Measurements from ENCODE around the gene STPG4.
A peak's percentile ranks its signal among the peaks of the same experiment; 100 is the strongest.
"Not testable (repeated sequence)": the region's sequence is repeated elsewhere in the genome, so short reads cannot be mapped to it uniquely, and the experiment has no call there.

Gene STPG4, protein sequence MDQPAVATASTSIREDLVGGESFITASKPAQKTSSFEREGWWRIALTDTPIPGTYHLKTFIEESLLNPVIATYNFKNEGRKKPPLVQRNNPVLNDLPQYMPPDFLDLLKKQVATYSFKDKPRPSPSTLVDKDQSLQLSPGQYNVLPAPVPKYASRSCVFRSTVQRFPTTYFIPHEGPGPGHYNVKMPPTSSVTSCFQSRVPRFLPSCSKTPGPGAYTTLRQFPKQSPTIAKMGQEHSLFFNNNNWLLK

DNA sequence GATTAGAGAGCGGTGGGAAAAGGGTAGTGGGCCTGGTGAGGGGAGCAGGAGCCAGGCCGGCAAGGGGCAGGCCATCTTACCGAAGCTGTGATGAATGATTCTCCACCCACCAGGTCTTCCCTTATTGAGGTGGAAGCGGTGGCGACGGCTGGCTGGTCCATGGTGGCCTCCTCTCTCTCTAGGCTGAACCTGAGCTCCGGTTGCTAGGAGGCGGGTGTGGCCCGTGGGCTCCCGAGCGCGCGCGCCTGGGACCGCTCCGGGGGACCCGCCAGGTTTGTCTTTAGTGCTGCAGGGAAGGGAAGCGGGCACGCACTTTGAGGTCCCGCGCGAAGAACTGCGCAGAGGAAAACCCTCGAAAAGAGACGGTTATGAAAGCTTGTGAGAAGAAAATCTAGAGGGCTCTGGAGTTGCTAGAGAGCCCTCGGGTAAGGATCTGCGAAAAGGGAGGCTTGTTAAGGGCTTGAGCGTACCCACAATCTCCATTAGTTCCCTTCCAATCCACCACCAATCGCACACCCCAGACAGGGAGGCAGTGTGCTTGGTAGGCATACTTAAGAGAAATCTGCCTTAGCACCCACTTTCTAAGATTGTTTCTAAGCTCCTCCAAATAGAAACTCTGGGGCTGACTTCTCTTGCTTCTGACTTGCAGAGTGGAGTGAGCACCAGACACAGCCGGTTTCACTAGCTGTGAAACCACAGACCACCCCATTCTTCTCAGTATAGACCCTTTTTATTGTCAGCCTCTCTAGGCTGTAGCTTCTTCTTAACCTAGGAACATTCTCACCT, at the start of gene STPG4:
Gene STPG4, minus strand, starts transcription at position 218 of the 786 bp plus-strand sequence. Its CDS starts 57 bp downstream, at position 161.
- no peak for DNase-seq (ENCODE audit: low read depth in 1 of 2, low spot score in 1 of 2)

DNA sequence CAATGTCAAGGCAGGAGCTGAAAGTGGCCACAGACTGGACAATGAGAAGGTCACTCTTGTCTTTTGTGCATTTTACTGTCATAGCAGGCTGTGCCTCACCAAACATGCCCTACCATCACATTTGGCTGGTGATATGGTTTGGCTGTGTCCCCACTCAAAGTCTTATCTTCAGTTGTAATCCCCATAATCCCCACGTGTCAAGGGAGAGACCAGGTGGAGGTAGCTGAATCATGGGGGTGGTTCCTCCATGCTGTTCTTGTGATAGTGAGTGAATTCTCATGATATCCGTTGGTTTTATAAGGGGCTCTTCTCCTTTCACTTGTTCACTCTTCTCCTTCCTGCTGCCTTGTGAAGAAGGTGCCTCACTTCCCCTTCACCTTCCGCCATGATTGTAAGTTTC, 49.6 kb upstream of the STPG4 start:
- no peak for DNase-seq (ENCODE audit: low read depth in 1 of 2, low spot score in 1 of 2)

DNA sequence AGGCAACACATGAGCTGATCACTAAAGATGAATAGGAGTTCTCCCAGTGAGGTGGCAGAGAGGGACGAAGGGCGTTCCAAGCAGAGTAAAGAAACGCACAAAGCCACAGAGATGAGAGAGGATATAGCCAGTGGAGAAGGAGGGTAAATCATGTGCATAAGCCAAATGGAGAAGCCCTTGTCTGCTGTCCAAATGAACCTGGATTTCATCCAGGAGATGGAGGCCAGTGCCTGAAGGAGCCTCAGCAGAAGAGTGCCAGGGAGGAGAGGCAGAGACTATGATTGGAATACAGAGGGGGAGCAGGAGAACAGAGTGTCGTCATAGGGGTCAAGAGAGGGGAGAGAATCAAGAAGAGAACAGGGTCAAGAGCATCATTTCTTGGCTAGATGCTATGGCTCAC, 48.9 kb upstream of the STPG4 start:
- DNase-seq (ENCODE audit: low read depth in 1 of 2, low spot score in 1 of 2): no peak

DNA sequence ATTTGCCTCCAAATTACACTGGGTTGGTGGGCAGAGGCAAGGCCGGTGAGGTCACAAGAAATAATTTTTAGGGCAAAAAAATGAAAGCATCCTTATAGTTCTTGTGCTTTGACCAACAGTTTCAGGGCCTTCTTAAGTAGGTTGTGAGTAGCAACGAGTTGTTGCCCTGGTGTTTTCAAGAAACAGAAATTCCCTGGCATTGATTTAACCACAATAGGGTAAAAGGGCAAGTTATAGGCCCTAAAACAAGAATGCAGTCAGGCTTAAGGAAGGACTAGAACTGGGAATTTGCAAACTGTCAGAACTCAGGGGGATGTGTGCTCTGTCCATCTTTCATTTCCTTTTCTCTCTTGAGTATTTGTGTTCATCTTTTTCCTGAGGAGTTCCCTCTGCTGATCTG, 46.1 kb upstream of the STPG4 start:
- DNase-seq (ENCODE audit: low read depth in 1 of 2, low spot score in 1 of 2): no peak

DNA sequence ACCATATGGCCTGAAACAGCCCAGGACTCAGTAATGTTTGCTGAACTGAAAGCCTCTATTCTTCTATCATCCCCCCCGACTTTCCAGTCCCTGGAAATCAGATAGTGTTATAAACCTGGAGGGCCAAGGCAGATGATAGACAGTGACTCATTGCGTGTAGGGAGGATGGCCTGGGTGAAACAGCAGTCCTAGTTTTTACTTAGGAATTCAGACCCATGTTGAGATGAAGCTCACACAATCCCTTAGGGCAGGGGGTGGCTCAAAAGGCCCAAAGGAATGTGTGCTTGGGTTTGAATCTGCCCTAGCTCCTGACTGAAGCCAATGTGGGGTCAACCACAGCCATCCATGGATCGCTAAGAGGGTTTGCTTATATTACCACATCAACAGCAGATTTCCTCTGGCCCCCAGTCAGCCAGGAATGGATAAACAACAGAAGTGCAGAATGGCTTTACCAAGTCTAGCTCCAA, 43.9 kb upstream of the STPG4 start:
- DNase-seq (ENCODE audit: low read depth in 1 of 2, low spot score in 1 of 2): no peak

DNA sequence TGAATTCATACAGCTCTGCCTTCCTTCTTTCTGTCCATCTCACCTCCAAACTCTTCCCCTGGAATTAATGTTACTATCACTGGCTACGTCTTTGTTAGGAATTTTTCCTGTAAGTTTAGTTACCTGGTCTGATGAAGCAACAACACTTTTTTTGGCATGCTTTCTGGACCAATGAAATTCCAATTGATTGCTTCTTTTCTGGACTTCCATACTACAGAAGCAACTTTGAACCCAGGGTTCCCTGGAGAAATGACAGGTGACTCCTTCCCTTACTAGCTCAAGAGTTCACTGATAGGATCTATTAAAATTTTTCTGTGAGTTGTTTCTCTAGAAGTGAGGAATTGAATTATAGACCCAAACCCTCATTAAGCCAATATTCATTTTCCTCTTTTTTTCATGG, 41.4 kb upstream of the STPG4 start:
- DNase-seq (ENCODE audit: low read depth in 1 of 2, low spot score in 1 of 2): no peak

DNA sequence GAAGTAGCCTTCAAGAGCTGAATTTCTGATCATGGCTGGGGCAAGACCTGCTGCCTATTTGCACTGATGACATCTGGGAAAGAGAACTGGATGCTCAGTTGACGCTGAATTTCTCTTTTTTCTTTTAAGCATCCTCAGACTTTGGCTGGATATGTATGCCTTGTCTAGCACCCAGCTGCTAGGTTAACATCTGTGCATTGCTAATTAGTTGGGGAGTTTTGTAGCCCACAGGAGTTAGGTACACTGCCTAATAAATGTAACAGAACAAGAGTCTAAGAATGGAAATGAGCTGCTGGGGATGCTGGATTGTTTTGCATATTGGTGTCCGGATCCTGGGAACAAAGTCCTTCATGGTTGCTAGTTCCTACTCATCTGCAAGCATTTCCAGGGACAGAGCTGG, 40.9 kb upstream of the STPG4 start:
- DNase-seq (ENCODE audit: low read depth in 1 of 2, low spot score in 1 of 2): no peak

DNA sequence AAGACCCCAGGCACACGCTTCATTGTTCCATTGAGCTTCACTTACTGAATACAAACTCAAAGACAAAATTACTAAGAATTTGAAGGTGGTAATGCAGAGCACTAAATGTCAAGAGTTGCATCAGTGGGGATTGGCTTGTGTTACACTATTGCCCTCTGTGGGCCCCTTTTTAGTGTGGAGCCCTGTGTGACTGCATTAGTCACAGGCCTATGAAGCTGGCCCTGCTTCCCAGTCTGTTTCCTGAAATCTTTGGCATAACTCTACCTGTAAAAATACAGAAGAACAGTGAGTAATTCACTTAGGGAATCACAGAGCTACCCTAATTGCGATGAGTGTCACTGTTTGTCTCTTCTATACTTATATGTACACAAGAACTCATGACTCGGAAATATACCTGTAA, 40.0 kb upstream of the STPG4 start:
- no peak for DNase-seq (ENCODE audit: low read depth in 1 of 2, low spot score in 1 of 2)

DNA sequence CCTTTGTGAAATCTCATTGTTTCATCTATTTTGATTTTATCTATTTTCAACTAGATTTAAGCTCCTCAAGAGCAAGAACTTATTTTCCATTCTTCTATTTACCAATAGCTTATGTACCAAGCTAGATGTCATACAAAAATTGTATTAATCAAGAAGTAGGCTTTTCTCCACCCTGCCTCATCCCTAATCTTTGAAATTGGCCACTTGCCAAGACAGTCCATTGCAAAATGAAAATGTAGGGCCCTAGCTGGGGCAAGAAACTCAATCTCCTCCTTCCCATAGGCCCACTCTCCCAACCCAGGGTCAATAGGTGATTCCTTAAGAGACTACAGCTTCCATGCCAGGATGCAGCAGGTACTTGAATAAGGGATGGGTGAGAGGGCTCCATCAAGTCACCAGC, 39.3 kb upstream of the STPG4 start:
- DNase-seq (ENCODE audit: low read depth in 1 of 2, low spot score in 1 of 2): no peak

DNA sequence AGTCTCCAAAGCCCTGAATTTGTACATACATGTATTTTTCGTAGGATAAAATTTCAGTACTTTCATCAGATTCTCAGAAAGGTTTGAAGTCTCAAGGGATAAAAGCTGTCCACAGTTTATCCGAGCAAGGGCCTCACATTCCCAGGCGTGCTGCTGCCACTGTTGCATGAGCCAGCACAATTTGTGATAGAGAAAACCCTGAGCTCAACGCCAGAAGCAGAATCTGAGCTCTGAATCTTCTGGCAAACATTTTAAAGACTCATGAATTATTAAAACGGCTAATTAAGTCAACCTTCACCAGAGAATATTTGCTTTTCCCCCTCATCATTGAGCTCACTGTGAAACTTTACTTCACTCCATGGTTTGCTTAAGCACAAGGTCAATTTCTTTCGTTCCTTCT, 38.5 kb upstream of the STPG4 start:
- no peak for DNase-seq (ENCODE audit: low read depth in 1 of 2, low spot score in 1 of 2)

DNA sequence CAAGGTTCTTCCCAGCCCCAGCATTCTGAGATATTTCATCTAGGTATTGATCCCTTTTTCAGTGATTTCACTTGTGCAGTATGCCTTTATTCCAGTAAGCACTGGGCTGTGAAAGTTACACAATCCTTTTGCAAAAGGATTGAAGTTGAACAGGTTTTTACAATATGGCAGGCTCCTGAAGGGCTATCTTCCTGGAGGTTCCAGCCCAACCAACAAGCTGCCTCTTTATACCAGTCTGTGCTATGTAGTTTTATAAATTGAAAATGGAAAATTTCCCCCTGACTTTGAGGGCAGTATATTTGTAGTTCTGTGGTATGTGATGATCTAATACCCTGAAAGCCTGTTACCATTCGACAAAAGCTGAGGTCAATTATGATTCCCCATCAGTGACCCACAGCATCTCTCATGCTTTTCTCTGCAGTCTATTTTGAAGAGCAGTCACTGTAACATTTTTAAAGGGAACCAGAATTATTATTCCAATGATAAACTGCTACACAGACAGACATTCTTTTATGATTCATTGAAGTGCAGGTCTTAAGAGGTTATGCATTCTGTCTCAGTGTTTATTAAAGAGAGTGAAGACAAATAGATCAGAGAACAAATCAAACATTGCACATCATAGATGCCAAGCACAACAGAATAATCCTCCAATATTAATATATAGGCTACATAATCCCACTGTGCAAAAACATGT, 35.2 kb upstream of the STPG4 start:
- no peak for DNase-seq (ENCODE audit: low read depth in 1 of 2, low spot score in 1 of 2)

DNA sequence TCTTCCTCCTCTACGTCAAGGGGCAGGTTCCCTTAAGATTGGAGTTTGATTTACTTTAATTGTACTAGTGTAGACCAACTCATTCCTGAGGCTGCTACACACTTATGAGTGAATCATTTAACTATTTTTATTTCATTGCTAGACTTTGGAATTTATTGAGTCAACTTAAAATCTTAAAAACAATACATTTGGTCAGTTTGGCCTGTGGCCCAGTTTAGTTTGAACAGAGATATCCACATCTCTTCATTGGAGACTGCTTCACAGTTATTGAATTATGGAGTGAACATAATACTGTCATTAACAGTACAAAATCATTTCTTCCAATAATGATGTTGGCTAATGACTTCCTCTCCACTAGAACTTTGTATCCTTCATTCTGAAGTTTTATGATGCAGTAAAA, 34.5 kb upstream of the STPG4 start:
- no peak for DNase-seq (ENCODE audit: low read depth in 1 of 2, low spot score in 1 of 2)

DNA sequence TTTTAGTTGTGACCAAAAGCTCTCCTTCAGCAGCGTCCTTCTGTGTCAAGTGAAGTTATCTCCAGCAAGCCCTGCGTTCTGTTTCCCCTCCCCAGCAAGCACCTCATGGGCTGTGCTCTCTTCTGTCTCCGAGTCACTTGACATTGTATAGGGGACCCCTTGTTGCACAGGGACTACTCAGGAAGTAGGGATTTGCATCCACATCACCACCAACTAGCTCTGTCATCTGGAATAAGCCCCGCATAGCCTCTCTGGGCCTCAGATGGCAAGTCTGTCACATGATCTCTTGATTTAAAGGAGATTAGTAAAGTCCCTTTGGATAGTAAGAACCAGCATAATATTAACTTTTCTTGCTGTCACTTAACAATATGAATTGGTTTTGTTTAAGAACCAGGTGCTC, 32.0 kb upstream of the STPG4 start:
- DNase-seq (ENCODE audit: low read depth in 1 of 2, low spot score in 1 of 2): no peak

DNA sequence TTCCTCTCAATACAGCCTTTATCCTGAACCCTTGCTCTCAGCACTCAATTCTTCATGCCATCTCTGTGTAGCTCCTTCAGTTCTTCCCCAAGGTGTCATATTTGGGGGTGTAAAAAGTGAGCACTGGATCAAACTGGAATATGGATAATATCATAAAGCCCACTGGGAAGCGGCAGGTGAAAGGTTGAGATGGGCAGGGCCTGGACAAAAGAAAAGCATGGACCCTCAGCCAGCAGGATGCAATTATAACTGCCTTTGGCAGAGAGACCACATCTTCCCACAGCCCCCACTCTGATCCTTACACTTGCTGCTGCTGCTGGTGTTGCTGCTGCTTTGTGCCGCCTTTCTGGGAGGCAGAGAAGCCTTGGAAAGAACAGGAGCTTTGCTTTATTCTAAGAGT, 31.2 kb upstream of the STPG4 start:
- no peak for DNase-seq (ENCODE audit: low read depth in 1 of 2, low spot score in 1 of 2)

DNA sequence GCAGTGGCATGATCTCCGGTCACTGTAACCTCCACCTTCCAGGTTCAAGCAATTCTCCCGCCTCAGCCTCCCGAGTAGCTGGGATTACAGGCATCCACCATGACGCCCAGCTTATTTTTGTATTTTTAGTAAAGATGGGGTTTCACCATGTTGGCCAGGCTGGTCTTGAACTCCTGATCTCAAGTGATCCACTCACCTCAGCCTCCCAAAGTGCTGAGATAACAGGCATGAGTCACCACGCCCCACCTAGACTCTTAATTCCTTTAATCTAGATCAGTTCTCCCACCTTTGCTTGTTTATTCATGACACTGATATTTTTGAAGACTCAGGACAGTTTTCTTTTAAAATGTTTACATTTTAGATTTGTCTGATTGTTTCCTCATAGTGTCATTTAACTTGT, 30.0 kb upstream of the STPG4 start:
- not testable (repeated sequence) for DNase-seq (ENCODE audit: low read depth in 1 of 2, low spot score in 1 of 2)

DNA sequence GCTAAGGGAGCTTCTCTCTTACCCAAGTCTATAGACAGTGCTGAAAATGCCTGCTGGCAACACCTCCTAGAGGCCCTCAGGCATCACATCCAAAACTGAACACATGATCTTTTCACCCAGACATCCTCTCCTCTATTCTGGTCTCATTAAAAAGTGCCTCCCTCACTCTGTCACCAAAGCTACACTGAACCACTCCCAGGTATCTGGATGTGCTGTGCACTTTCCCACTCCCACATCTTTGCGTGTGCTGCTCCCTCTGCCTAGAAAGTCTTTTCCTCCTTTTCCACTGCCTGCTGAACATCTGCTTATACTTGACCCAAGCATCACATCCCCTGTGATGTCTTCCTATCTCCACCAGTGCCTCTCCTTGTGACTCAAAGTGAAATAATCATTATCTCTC, 26.1 kb upstream of the STPG4 start:
- no peak for DNase-seq (ENCODE audit: low read depth in 1 of 2, low spot score in 1 of 2)

DNA sequence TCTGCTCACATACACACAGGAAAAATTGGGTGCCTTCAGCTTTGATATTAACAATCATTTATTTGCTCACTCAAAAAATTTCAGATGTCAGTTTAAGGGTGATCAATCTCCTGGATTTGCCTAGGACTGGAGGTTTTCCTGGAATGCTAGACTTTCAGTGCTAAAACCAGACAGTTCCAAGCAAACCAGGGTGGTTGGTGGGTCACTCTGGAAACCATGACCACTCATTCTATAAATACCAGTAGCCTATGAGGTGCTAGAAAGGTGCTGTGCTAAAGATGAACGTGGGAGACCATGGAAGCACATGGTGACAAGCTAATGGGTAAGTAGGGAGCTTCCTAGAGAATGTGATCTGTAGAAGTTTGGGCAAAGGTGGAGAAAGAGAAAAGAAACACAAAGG, 25.4 kb upstream of the STPG4 start:
- DNase-seq (ENCODE audit: low read depth in 1 of 2, low spot score in 1 of 2): no peak

DNA sequence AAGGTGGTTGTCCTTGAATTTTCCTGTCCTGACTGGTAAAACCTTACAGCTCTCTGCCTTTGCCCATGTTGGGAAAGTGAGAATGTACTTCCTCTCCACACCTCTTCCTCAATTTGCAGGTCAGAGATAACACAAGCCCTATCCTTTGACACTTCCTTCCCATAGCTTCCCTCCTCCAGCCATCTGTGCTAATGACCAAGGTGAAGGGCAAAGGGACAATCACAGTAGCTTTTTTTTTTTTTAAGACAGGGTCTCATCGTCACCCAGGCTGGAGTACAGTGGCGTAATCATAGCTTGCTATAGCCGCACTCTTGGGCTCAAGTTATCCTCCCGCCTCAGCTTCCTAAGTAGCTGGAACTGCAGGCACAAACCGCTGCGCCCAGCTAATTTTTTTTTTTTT, 24.3 kb upstream of the STPG4 start:
- no peak for DNase-seq (ENCODE audit: low read depth in 1 of 2, low spot score in 1 of 2)

DNA sequence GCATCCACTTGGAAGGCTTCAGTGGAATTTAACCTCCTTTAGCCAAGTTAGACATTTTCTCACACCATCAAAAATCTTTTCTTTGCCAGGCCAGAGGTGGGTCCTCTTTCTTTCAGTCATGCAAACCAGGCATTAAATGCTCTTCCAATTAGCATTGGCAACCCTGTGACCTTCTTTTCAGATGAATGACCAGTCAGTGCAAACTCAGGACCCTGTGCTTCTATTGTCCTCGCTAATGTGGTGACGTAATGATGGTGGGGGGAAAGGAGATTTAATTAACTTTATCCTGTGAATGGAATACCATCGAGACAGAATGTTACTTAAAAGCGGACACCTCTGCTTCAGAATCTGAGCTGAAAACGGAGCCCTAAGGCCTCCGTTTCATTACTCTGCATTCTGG, 23.2 kb upstream of the STPG4 start:
- DNase-seq (ENCODE audit: low read depth in 1 of 2, low spot score in 1 of 2): no peak

DNA sequence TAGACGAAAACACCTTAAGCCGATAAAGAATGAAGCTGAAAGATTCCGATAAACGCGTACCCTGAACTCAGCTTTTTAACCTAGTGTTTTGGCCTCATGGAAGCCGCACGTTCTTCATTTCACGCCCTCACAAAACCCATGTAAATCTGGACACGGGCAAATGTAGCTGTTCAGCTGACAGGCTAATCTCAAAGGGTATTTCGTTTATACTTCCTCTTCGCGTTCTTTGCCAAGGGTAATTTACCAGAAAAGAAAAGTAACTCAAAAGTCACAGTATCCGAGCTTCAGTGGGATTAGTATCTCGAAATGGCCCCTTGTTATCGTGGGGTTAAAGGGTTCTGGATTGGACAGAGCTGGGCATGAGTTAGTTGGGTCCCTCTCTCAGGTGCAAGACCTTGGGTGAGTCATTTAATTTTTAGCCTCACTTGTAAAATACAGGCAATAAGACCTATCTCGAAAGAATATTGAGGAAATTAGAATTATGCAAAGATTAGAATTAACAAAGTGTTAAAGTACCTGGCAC, 22.0 kb upstream of the STPG4 start:
- DNase-seq (ENCODE audit: low read depth in 1 of 2, low spot score in 1 of 2): no peak

DNA sequence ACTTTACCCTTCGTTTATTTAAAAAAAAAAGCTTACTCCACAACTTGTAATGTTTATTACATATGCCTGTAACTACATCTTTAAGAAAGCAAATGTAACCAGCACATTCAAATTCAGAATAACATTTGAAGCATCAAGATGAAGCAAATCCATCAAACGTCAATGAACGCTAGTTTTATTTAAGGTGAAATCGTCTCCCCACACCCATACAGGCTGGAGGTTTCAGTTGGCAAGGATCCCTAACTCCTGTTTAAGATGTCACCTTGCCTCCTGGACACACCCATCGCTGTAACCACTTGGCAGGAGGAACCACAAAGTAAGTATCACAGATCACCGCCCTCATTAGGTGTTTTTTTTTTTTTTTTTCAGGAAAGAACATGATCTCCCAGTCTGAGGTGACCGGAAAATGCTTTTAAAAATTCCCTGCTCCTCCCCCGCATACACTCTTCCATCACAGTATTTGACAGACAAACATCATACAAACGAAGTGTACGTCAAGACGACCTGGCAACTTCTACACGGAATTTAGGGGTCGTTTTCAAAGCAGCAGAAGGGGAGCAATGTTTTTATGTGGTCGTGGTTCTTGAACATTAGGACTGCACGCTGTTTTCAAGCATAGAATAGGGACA, 19.7 kb upstream of the STPG4 start:
- peak in 1 of 2 donors; percentile 9 for DNase-seq (ENCODE audit: low read depth in 1 of 2, low spot score in 1 of 2)

All from activated CD4-positive, alpha-beta T cell treated with anti-CD3 and anti-CD28 coated beads, Interleukin-2, amount 50 U/mL, for 24 hours (primary cell).